HCT116 (cell line): Measurements from ENCODE around the gene KIAA1549.
A peak's percentile ranks its signal among the peaks of the same experiment; 100 is the strongest.

ENCODE experiments used
- CBX3 ChIP-seq: IDR thresholded peaks from 2 replicates; pipeline ENCODE4 v1.6.1; 2012; ENCODE audit warnings: low read depth
- CEBPB ChIP-seq: IDR thresholded peaks from 2 replicates; pipeline ENCODE4 v1.6.1; 2012; ENCODE audit warnings: low read depth
- EZH2 ChIP-seq: fragments of 200-600 bp; sonication (generic); IDR thresholded peaks from 2 replicates; pipeline ENCODE4 v1.6.1; 2017; ENCODE audit warnings: antibody characterized with exemption, mixed run types
- EZH2phosphoT487 ChIP-seq: fragments of 200-600 bp; IDR thresholded peaks from 2 replicates; pipeline ENCODE4 v1.6.1; 2018; ENCODE audit warnings: antibody characterized with exemption, borderline replicate concordance
- MAX ChIP-seq: IDR thresholded peaks from 2 replicates; pipeline ENCODE4 v1.6.1; 2012
- POLR2A ChIP-seq: IDR thresholded peaks from 2 replicates; pipeline ENCODE4 v1.7.0; 2011; ENCODE audit warnings: borderline replicate concordance; ENCODE audit not compliant: insufficient read depth, insufficient read length; ENCODE audit errors: extremely low read depth
- POLR2AphosphoS5 ChIP-seq: IDR thresholded peaks from 2 replicates; pipeline ENCODE4 v1.6.1; 2011; ENCODE audit warnings: mild to moderate bottlenecking, low read depth, low read length, moderate library complexity
- RAD21 ChIP-seq: IDR thresholded peaks from 2 replicates; pipeline ENCODE4 v1.6.1; 2012; ENCODE audit warnings: low read depth, mild to moderate bottlenecking
- SP1 ChIP-seq: IDR thresholded peaks from 2 replicates; pipeline ENCODE4 v1.6.1; 2012; ENCODE audit warnings: low read depth
- ZFX ChIP-seq: fragments of 450-650 bp; IDR thresholded peaks from 2 replicates; pipeline ENCODE4 v1.6.1; 2017
- TF ChIP-seq, protein P1 (sequence below), 3 experiments: fragments of 200-600 bp in 1 of 3; sonication (generic) in 1 of 3; IDR thresholded peaks in 2 of 3; conservative IDR thresholded peaks in 1 of 3; 2 replicates each; pipeline ENCODE4 v1.5.1; 2012 to 2017; ENCODE audit warnings: low read depth in 2 of 3, low read length in 2 of 3, antibody characterized with exemption in 1 of 3, borderline replicate concordance in 1 of 3, control low read depth in 1 of 3, mild to moderate bottlenecking in 1 of 3, mixed read lengths in 1 of 3, mixed run types in 1 of 3, moderate library complexity in 1 of 3; ENCODE audit not compliant: insufficient read depth in 1 of 3

GRCh38 chr7:139016931-139017511, 35.8 kb upstream of the KIAA1549 start:
- TF ChIP-seq CEBPB (no peak), EZH2 (no peak), RAD21 (peak; percentile 82), POLR2A (no peak), CBX3 (no peak), ZFX (no peak), EZH2phosphoT487 (no peak), MAX (no peak), POLR2AphosphoS5 (no peak), SP1 (no peak)
- TF ChIP-seq, protein P1, sequence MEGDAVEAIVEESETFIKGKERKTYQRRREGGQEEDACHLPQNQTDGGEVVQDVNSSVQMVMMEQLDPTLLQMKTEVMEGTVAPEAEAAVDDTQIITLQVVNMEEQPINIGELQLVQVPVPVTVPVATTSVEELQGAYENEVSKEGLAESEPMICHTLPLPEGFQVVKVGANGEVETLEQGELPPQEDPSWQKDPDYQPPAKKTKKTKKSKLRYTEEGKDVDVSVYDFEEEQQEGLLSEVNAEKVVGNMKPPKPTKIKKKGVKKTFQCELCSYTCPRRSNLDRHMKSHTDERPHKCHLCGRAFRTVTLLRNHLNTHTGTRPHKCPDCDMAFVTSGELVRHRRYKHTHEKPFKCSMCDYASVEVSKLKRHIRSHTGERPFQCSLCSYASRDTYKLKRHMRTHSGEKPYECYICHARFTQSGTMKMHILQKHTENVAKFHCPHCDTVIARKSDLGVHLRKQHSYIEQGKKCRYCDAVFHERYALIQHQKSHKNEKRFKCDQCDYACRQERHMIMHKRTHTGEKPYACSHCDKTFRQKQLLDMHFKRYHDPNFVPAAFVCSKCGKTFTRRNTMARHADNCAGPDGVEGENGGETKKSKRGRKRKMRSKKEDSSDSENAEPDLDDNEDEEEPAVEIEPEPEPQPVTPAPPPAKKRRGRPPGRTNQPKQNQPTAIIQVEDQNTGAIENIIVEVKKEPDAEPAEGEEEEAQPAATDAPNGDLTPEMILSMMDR (IDR thresholded peaks at IDR 0.05 in 2 of 3, conservative IDR thresholded peaks at IDR 0.05 in 1 of 3; ENCODE audit: borderline replicate concordance in 1 of 3, insufficient read depth in 1 of 3, low read depth in 2 of 3, low read length in 2 of 3): peak; percentile 64 to 71 (median 69)
